Lung (tissue), 12 donors: ENCODE measurements around the gene LRRC1. TPM values are rescaled to one million over a fixed set of nuclear protein-coding genes. Genes with fewer than 3 reads are reported as not detected.

Experiments used
- ATAC-seq: fragments of 200-7000 bp; cut with Tn5 transposase; one replicate; pipeline ENCODE4 v1.9.1; 2020; ENCODE audit warnings: moderate number of reproducible peaks; ENCODE audit not compliant: insufficient read depth, low FRiP score
- DNase-seq, 3 donors: peaks; one replicate each; pipeline ENCODE4 v3.0.0-alpha.2; 2013 to 2017
- H3K27ac ChIP-seq, 2 donors: one replicate each; pipeline ENCODE4 v1.5.1; 2013; ENCODE audit warnings: mild to moderate bottlenecking in 2 of 2, moderate library complexity in 2 of 2, control low read depth in 1 of 2, inconsistent platforms in 1 of 2, low read depth in 1 of 2, low read length in 1 of 2
- H3K27me3 ChIP-seq, 3 donors: one replicate each; pipeline ENCODE4 v1.5.1; 2013; ENCODE audit warnings: low read length in 2 of 3; ENCODE audit not compliant: control insufficient read depth in 3 of 3, insufficient read depth in 3 of 3
- H3K36me3 ChIP-seq, 4 donors: one replicate each; pipeline ENCODE4 v1.5.1; 2013; ENCODE audit warnings: low read length in 4 of 4, mild to moderate bottlenecking in 1 of 4, moderate library complexity in 1 of 4; ENCODE audit not compliant: control insufficient read depth in 4 of 4, insufficient read depth in 4 of 4
- H3K4me1 ChIP-seq, 5 donors: one replicate each; pipeline ENCODE4 v1.5.1; 2013; ENCODE audit warnings: low read length in 5 of 5, mild to moderate bottlenecking in 2 of 5, moderate library complexity in 1 of 5; ENCODE audit not compliant: control insufficient read depth in 5 of 5, insufficient read depth in 5 of 5
- H3K4me3 ChIP-seq: one replicate; pipeline ENCODE4 v1.5.1; 2013; ENCODE audit warnings: mild to moderate bottlenecking, control low read depth, moderate library complexity
- H3K9ac ChIP-seq, 2 donors: one replicate each; pipeline ENCODE4 v1.5.1; 2013; ENCODE audit warnings: low read length in 2 of 2, control low read depth in 1 of 2; ENCODE audit not compliant: insufficient read depth in 1 of 2
- H3K9me3 ChIP-seq, 4 donors: one replicate each; pipeline ENCODE4 v1.5.1; 2013; ENCODE audit warnings: low read length in 3 of 4, mild to moderate bottlenecking in 1 of 4, moderate library complexity in 1 of 4; ENCODE audit not compliant: control insufficient read depth in 4 of 4, insufficient read depth in 3 of 4
- CTCF ChIP-seq: IDR thresholded peaks from 2 replicates; pipeline ENCODE4 v1.5.1; 2012; ENCODE audit warnings: mild to moderate bottlenecking; ENCODE audit errors: control extremely low read depth, extremely low read depth
- WGBS, 2 donors: extraction: QIAGEN DNeasy Blood & Tissue Kit; methylation state at CpG; one replicate each; pipeline ENCODE4 v1.1.7; 2013; 5-methylcytosine and 5-hydroxymethylcytosine counted together
- polyA plus RNA-seq, 2 donors: library from polyadenylated mRNA; stranded (reverse); fragments of 200-250 nt; gene quantifications; one replicate each; pipeline ENCODE4 v1.2.1, GENCODE V29; 2013
- total RNA-seq, 2 donors: library from RNA; depleted of rRNA in 1 of 2; stranded (reverse); fragments of >200 nt in 1 of 2; gene quantifications; one replicate each; pipeline ENCODE4 v1.2.1, GENCODE V29; 2014 to 2021
- donor health status: control.
- donor health status: control.
- donor health status: Bipolar disorder and iron deficiency.
- donor health status: healthy.
- donor health status: DM: yes; HTN: yes; CAD: no.

Gene LRRC1
- total and polyA plus RNA-seq, 4 donors, result 4.8 to 19.9 (median 9.9) TPM

DNA sequence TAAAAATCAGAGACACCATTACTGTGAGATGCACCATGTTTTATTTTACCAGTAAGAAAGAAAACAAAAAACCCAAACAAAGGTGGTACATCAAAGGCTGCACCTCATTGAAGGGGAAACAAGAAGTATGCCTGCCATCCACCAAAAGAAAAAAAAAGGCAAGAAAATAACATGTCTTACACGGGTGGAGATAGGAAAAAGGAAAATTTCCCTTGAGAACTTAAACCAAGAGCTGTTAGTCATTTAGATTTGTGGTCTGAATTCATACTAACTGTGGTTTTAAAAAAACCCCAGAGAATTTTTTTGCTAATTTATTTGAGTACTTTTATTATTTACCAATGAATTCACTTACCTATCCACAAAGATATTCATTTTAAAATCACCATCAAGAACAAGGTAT, 144.0 kb downstream of the LRRC1 start:
- DNase-seq, result no peak
- ATAC-seq, result no peak
- H3K27me3 ChIP-seq, result no peaks in the 10 kb centered on the region
- H3K27ac ChIP-seq, result no peak overlapping the region
- H3K9me3 ChIP-seq, result no peaks in the 10 kb centered on the region
- 22 to 50% methylated on average over 1 of the region's 1 CpG for WGBS, 2 donors
- no peak overlapping the region for H3K4me3 ChIP-seq
- TF ChIP-seq CTCF, result no peak
- no peaks in the 10 kb centered on the region for H3K36me3 ChIP-seq
- peaks cover 0 to 8% (median 3%) of the 10 kb centered on the region in 5 donors for H3K4me1 ChIP-seq
- no peak overlapping the region for H3K9ac ChIP-seq

- Histone ChIP-seq H3K9ac (no peak overlapping the region), H3K4me3 (no peak overlapping the region), H3K4me1 (peaks cover 0 to 11% (median 3%) of the 10 kb centered on the region in 5 donors), H3K9me3 (no peaks in the 10 kb centered on the region), H3K27ac (no peak overlapping the region), H3K27me3 (no peaks in the 10 kb centered on the region), H3K36me3 (no peaks in the 10 kb centered on the region)
- DNase-seq, result no peak
- no peak for ATAC-seq
- 87 to 89% methylated on average over 3 of the region's 3 CpGs for WGBS, 2 donors
- TF ChIP-seq CTCF, result no peak
These were observed 145.0 kb downstream of the LRRC1 start for GRCh38 chr6:53939830-53940229.

DNA sequence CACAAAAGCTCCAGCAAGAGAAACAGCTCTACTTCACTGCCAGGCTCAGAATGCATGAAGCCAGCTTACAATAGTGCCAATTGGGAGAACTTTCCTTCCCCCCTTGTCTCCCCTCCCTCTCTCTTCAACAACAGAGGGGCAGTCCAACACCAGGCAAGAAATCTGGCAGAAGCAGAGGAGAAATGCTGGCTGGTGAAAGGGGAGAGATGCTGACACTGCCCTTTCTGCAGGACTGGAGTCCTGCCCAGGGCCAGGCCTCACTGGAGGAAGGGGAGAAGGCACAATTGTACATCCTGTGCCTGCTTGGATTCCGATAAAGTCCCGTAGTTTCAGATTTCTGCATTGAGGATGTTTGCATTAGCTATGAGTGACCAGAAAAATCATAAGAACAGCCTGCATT, 148.6 kb downstream of the LRRC1 start:
- H3K27me3 ChIP-seq, result no peaks in the 10 kb centered on the region
- ATAC-seq (peak; percentile 34), DNase-seq (peak; percentile 55 to 72 (median 65))
- H3K9ac ChIP-seq, result peak overlapping the region in 1 of 2 donors; percentile 21
- H3K4me3 ChIP-seq, result no peak overlapping the region
- no peak for TF ChIP-seq CTCF
- no peaks in the 10 kb centered on the region for H3K36me3 ChIP-seq
- peaks cover 0 to 11% (median 3%) of the 10 kb centered on the region in 5 donors for H3K4me1 ChIP-seq
- H3K27ac ChIP-seq, result no peak overlapping the region
- 36 to 61% methylated on average over 2 of the region's 2 CpGs for WGBS, 2 donors
- H3K9me3 ChIP-seq, result peaks cover 0 to 2% (median 0%) of the 10 kb centered on the region in 4 donors

GRCh38 chr6:53944091-53944490, 149.3 kb downstream of the LRRC1 start:
- TF ChIP-seq CTCF, result no peak
- H3K36me3 ChIP-seq, result no peaks in the 10 kb centered on the region
- no peak overlapping the region for H3K4me3 ChIP-seq
- 72 to 74% methylated on average over 4 of the region's 4 CpGs for WGBS, 2 donors
- peaks cover 0 to 11% (median 3%) of the 10 kb centered on the region in 5 donors for H3K4me1 ChIP-seq
- H3K27ac ChIP-seq, result no peak overlapping the region
- no peak for DNase-seq
- H3K9ac ChIP-seq, result peak overlapping the region in 1 of 2 donors; percentile 21
- H3K9me3 ChIP-seq, result peaks cover 0 to 2% (median 0%) of the 10 kb centered on the region in 4 donors
- ATAC-seq, result no peak
- H3K27me3 ChIP-seq, result no peaks in the 10 kb centered on the region
